Measurements from ENCODE around the gene ME1. TPM values are rescaled to one million over a fixed set of nuclear protein-coding genes. Genes with fewer than 3 reads are reported as not detected.
"Not testable (repeated sequence)": the region's sequence is repeated elsewhere in the genome, so short reads cannot be mapped to it uniquely, and the experiment has no call there.

Gene ME1
- total RNA-seq, 1 donor from 2014 or later = 14.7 TPM

GRCh38 chr6:83464381-83465140, 33.7 kb upstream of the ME1 start:
- H3K4me1 ChIP-seq = no peaks in the 10 kb centered on the region
- no peak for DNase-seq
- ATAC-seq = no peak
- intact Hi-C loops (cut with DNase I) = no loop called here
- H3K27ac ChIP-seq = no peak overlapping the region
- H3K36me3 ChIP-seq = no peaks in the 10 kb centered on the region
- H3K4me3 ChIP-seq = no peak overlapping the region
- no peak for TF ChIP-seq CTCF (IDR thresholded peaks at IDR 0.05)
- no peaks in the 10 kb centered on the region for H3K9me3 ChIP-seq
- H3K27me3 ChIP-seq = no peaks in the 10 kb centered on the region

- no peak overlapping the region for H3K27ac ChIP-seq
- no peak for DNase-seq
- no peak for TF ChIP-seq CTCF (IDR thresholded peaks at IDR 0.05)
- ATAC-seq = peak; percentile 73
- no peaks in the 10 kb centered on the region for H3K9me3 ChIP-seq
- no peak overlapping the region for H3K4me3 ChIP-seq
- no peaks in the 10 kb centered on the region for H3K27me3 ChIP-seq
- H3K4me1 ChIP-seq = no peaks in the 10 kb centered on the region
- no peaks in the 10 kb centered on the region for H3K36me3 ChIP-seq
- intact Hi-C loops (cut with DNase I) = no loop called here
These were observed 33.0 kb upstream of the ME1 start for GRCh38 chr6:83463886-83464285.

GRCh38 chr6:83462524-83462923, 31.7 kb upstream of the ME1 start:
- H3K27me3 ChIP-seq = no peaks in the 10 kb centered on the region
- TF ChIP-seq CTCF (IDR thresholded peaks at IDR 0.05) = no peak

GRCh38 chr6:83461438-83461837, 30.6 kb upstream of the ME1 start:
- DNase-seq (no peak), ATAC-seq (no peak)
- H3K36me3 ChIP-seq = no peaks in the 10 kb centered on the region
- H3K27ac ChIP-seq = no peak overlapping the region
- intact Hi-C loops (cut with DNase I) = no loop called here
- H3K4me1 ChIP-seq = no peaks in the 10 kb centered on the region
- TF ChIP-seq CTCF (IDR thresholded peaks at IDR 0.05) = no peak
- H3K4me3 ChIP-seq = no peak overlapping the region
- no peaks in the 10 kb centered on the region for H3K27me3 ChIP-seq
- H3K9me3 ChIP-seq = no peaks in the 10 kb centered on the region

More at GRCh38 chr6:83462524-83462923, 31.7 kb upstream of the ME1 start:
- Histone ChIP-seq H3K27ac (no peak overlapping the region), H3K9me3 (no peaks in the 10 kb centered on the region), H3K36me3 (no peaks in the 10 kb centered on the region), H3K4me3 (no peak overlapping the region), H3K4me1 (no peaks in the 10 kb centered on the region)
- DNase-seq (no peak), ATAC-seq (no peak)
- intact Hi-C loops (cut with DNase I) = no loop called here

- Histone ChIP-seq H3K36me3 (no peaks in the 10 kb centered on the region), H3K9me3 (no peaks in the 10 kb centered on the region), H3K4me1 (no peaks in the 10 kb centered on the region), H3K27me3 (no peaks in the 10 kb centered on the region), H3K4me3 (no peak overlapping the region), H3K27ac (no peak overlapping the region)
- no peak for DNase-seq
- peak; percentile 75 for ATAC-seq
- intact Hi-C loops (cut with DNase I) = no loop called here
- TF ChIP-seq CTCF (IDR thresholded peaks at IDR 0.05) = no peak
These were observed 28.8 kb upstream of the ME1 start for GRCh38 chr6:83459663-83460062.

GRCh38 chr6:83450015-83450414, 19.2 kb upstream of the ME1 start:
- intact Hi-C loops (cut with DNase I); H3K27ac ChIP-seq; H3K27me3 ChIP-seq; H3K36me3 ChIP-seq; H3K9me3 ChIP-seq; H3K4me1 ChIP-seq; DNase-seq; H3K4me3 ChIP-seq; ATAC-seq: not testable (repeated sequence)

GRCh38 chr6:83444086-83444699, 13.3 kb upstream of the ME1 start:
- H3K9me3 ChIP-seq; intact Hi-C loops (cut with DNase I); H3K36me3 ChIP-seq; DNase-seq; H3K4me1 ChIP-seq; H3K27ac ChIP-seq; H3K4me3 ChIP-seq; H3K27me3 ChIP-seq; ATAC-seq: not testable (repeated sequence)
